ENCODE data around the gene PPP6R2. TPM values are rescaled to one million over a fixed set of nuclear protein-coding genes. Genes with fewer than 3 reads are reported as not detected.

The PPP6R2 gene
- total RNA-seq, 1 experiment from 2014 or later: 47.8 TPM

DNA sequence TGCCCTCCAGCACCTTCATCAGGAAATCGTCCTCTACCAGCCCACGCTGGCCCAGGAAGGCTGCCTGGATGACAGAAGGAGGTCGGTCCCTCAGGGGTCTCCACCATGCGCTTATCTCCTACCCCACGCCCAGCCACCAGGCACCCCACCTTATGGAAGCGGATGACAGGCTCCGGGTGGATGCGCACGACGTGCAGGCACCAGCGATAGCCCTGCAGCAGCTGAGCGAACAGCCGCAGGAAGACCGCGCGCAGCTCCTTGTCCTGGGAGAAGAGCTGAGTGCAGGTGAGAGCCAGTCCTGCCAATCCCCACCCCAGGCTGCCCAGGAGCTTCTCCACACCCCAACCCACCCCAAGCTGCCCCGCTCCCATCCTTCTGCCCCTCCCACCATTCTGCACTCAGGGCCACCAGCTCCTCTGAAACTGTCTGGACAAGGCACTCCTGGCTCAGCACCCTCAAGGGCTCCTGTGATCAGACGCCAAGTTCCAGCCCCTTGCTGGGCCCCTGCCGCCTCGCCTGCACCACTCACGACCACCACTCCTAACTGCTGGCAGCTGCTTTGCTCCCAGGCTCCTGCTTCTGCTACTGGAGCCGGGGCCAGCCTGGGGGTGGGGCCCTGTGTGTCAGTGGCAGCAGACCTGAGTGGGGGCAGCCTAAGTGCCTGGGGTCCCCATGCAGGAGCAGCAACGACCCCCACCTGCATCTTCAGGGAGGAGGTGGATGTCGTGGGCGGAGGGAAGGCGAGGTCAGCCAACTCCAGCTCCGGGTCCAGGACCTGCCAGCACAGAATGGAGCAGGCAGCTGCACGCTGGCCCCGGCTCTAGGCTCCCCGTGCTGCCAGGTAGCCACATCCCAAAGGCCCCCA is 122.2 kb downstream of the PPP6R2 start:
- ChIA-PET POLR2A (no interaction called here), CTCF (interaction anchor here (0.6 kb wide), 1 partner anchor 204 kb away, joined by 3 read pairs; the partner anchor contains the start of gene MAPK12)
- Mint-ChIP-seq H3K9me3 (no peaks in the 10 kb centered on the region), H3K27me3 (ENCODE audit: low read depth) (no peaks in the 10 kb centered on the region; the same call in 1 of the 2 replicates), H3K4me1 (peaks cover 3% of the 10 kb centered on the region), H3K36me3 (peaks cover 34% of the 10 kb centered on the region), H3K4me3 (no peak overlapping the region), H3K27ac (no peak overlapping the region)
- TF ChIP-seq, protein P1, sequence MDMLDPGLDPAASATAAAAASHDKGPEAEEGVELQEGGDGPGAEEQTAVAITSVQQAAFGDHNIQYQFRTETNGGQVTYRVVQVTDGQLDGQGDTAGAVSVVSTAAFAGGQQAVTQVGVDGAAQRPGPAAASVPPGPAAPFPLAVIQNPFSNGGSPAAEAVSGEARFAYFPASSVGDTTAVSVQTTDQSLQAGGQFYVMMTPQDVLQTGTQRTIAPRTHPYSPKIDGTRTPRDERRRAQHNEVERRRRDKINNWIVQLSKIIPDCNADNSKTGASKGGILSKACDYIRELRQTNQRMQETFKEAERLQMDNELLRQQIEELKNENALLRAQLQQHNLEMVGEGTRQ (CRISPR knock-in tag; IDR thresholded peaks at IDR 0.05): no peak
- TF ChIP-seq ZBTB21 (CRISPR knock-in tag; IDR thresholded peaks at IDR 0.05; ENCODE audit: borderline replicate concordance): no peak
- TF ChIP-seq TCF7 (CRISPR knock-in tag; IDR thresholded peaks at IDR 0.05; ENCODE audit: low read depth): no peak
- no peak for TF ChIP-seq SOX15 (CRISPR knock-in tag; IDR thresholded peaks at IDR 0.05)
- no peak for TF ChIP-seq TEAD4 (CRISPR knock-in tag; IDR thresholded peaks at IDR 0.05)
- TF ChIP-seq ETV6 (CRISPR knock-in tag; IDR thresholded peaks at IDR 0.05): no peak
- TF ChIP-seq, protein P2, sequence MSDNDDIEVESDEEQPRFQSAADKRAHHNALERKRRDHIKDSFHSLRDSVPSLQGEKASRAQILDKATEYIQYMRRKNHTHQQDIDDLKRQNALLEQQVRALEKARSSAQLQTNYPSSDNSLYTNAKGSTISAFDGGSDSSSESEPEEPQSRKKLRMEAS (CRISPR knock-in tag; IDR thresholded peaks at IDR 0.05): no peak
- TF ChIP-seq SMAD4 (CRISPR knock-in tag; IDR thresholded peaks at IDR 0.05): no peak
- TF ChIP-seq, protein P3, sequence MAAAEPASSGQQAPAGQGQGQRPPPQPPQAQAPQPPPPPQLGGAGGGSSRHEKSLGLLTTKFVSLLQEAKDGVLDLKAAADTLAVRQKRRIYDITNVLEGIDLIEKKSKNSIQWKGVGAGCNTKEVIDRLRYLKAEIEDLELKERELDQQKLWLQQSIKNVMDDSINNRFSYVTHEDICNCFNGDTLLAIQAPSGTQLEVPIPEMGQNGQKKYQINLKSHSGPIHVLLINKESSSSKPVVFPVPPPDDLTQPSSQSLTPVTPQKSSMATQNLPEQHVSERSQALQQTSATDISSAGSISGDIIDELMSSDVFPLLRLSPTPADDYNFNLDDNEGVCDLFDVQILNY (CRISPR knock-in tag; IDR thresholded peaks at IDR 0.05): no peak
- no peak for DNase-seq (ENCODE audit: low spot score)
- no peak for ATAC-seq

DNA sequence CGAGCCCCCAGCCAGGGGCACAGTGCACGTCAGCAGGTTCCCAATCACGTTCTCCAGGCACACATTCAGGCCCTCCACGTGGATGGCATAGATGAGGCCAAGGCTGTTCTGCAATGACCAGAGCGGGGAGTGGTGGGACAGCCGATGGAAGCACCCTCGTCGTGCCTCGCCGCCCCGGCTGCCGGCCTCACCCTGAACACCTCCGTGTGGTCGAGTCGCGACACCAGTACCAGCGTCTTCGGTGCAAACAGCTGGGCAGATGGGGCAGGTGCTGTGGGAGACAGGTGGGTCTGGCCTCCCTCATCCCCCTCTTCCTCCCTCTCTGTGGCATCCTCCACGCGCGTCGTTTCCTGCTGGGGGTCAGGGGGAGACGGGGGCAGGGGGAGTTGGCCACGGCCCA is 124.2 kb downstream of the PPP6R2 start:
- Mint-ChIP-seq H3K27me3 (ENCODE audit: low read depth) (no peaks in the 10 kb centered on the region; the same call in 1 of the 2 replicates), H3K4me1 (peaks cover 11% of the 10 kb centered on the region), H3K9me3 (no peaks in the 10 kb centered on the region), H3K4me3 (no peak overlapping the region), H3K36me3 (peaks cover 22% of the 10 kb centered on the region), H3K27ac (no peak overlapping the region)
- CTCF ChIA-PET: interaction anchor here (0.5 to 0.6 kb wide), 2 partner anchors 32 to 175 kb away, joined by 4 read pairs; no protein-coding TSS in a partner anchor
- TF ChIP-seq, protein P4, sequence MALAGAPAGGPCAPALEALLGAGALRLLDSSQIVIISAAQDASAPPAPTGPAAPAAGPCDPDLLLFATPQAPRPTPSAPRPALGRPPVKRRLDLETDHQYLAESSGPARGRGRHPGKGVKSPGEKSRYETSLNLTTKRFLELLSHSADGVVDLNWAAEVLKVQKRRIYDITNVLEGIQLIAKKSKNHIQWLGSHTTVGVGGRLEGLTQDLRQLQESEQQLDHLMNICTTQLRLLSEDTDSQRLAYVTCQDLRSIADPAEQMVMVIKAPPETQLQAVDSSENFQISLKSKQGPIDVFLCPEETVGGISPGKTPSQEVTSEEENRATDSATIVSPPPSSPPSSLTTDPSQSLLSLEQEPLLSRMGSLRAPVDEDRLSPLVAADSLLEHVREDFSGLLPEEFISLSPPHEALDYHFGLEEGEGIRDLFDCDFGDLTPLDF (CRISPR knock-in tag; IDR thresholded peaks at IDR 0.05): no peak
- TF ChIP-seq SOX15 (CRISPR knock-in tag; IDR thresholded peaks at IDR 0.05) (no peak), GRHL2 (CRISPR knock-in tag; IDR thresholded peaks at IDR 0.05; ENCODE audit: insufficient replicate concordance, severe bottlenecking) (no peak), SMAD4 (CRISPR knock-in tag; IDR thresholded peaks at IDR 0.05) (no peak), SMAD3 (CRISPR knock-in tag; IDR thresholded peaks at IDR 0.05; ENCODE audit: borderline replicate concordance) (no peak), IRF2 (CRISPR knock-in tag; IDR thresholded peaks at IDR 0.05; ENCODE audit: borderline replicate concordance, low read depth) (no peak)
- TF ChIP-seq, protein P1 (CRISPR knock-in tag; IDR thresholded peaks at IDR 0.05): no peak
- TF ChIP-seq, protein P5, sequence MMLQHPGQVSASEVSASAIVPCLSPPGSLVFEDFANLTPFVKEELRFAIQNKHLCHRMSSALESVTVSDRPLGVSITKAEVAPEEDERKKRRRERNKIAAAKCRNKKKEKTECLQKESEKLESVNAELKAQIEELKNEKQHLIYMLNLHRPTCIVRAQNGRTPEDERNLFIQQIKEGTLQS (CRISPR knock-in tag; conservative IDR thresholded peaks at IDR 0.05): no peak
- TF ChIP-seq, protein P6, sequence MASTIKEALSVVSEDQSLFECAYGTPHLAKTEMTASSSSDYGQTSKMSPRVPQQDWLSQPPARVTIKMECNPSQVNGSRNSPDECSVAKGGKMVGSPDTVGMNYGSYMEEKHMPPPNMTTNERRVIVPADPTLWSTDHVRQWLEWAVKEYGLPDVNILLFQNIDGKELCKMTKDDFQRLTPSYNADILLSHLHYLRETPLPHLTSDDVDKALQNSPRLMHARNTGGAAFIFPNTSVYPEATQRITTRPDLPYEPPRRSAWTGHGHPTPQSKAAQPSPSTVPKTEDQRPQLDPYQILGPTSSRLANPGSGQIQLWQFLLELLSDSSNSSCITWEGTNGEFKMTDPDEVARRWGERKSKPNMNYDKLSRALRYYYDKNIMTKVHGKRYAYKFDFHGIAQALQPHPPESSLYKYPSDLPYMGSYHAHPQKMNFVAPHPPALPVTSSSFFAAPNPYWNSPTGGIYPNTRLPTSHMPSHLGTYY (CRISPR knock-in tag; IDR thresholded peaks at IDR 0.05): no peak
- TF ChIP-seq, protein P7, sequence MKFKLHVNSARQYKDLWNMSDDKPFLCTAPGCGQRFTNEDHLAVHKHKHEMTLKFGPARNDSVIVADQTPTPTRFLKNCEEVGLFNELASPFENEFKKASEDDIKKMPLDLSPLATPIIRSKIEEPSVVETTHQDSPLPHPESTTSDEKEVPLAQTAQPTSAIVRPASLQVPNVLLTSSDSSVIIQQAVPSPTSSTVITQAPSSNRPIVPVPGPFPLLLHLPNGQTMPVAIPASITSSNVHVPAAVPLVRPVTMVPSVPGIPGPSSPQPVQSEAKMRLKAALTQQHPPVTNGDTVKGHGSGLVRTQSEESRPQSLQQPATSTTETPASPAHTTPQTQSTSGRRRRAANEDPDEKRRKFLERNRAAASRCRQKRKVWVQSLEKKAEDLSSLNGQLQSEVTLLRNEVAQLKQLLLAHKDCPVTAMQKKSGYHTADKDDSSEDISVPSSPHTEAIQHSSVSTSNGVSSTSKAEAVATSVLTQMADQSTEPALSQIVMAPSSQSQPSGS (CRISPR knock-in tag; IDR thresholded peaks at IDR 0.05; ENCODE audit: borderline replicate concordance, low read depth): no peak
- TF ChIP-seq, protein P8, sequence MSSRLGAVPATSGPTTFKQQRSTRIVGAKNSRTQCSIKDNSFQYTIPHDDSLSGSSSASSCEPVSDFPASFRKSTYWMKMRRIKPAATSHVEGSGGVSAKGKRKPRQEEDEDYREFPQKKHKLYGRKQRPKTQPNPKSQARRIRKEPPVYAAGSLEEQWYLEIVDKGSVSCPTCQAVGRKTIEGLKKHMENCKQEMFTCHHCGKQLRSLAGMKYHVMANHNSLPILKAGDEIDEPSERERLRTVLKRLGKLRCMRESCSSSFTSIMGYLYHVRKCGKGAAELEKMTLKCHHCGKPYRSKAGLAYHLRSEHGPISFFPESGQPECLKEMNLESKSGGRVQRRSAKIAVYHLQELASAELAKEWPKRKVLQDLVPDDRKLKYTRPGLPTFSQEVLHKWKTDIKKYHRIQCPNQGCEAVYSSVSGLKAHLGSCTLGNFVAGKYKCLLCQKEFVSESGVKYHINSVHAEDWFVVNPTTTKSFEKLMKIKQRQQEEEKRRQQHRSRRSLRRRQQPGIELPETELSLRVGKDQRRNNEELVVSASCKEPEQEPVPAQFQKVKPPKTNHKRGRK (CRISPR knock-in tag; IDR thresholded peaks at IDR 0.05; ENCODE audit: borderline replicate concordance): no peak
- TF ChIP-seq, protein P9, sequence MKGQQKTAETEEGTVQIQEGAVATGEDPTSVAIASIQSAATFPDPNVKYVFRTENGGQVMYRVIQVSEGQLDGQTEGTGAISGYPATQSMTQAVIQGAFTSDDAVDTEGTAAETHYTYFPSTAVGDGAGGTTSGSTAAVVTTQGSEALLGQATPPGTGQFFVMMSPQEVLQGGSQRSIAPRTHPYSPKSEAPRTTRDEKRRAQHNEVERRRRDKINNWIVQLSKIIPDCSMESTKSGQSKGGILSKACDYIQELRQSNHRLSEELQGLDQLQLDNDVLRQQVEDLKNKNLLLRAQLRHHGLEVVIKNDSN (CRISPR knock-in tag; IDR thresholded peaks at IDR 0.05): no peak
- DNase-seq (ENCODE audit: low spot score) (no peak), ATAC-seq (no peak)
- POLR2A ChIA-PET: no interaction called here
